Amygdala (tissue), 56 donors: Measurements from ENCODE around the gene SLC5A1.
"Not testable (repeated sequence)": the region's sequence is repeated elsewhere in the genome, so short reads cannot be mapped to it uniquely, and the experiment has no call there.

ENCODE experiments used
- DNase-seq, 56 donors: peaks; one replicate each; lab custom pipeline; 2025; lab: John Stamatoyannopoulos, UW

The SLC5A1 gene

GRCh38 chr22:32142600-32142999 is 99.5 kb downstream of the SLC5A1 start:
- DNase-seq: no peak

- DNase-seq: no peak
These were observed 101.6 kb downstream of the SLC5A1 start for GRCh38 chr22:32144496-32145274.

GRCh38 chr22:32147128-32147527 is 104.1 kb downstream of the SLC5A1 start:
- not testable (repeated sequence) for DNase-seq

- DNase-seq: not testable (repeated sequence)
These were observed 105.3 kb downstream of the SLC5A1 start for GRCh38 chr22:32148372-32148771.

- not testable (repeated sequence) for DNase-seq
These were observed 107.6 kb downstream of the SLC5A1 start for GRCh38 chr22:32150647-32151046.

- DNase-seq: not testable (repeated sequence)
These were observed 108.6 kb downstream of the SLC5A1 start for GRCh38 chr22:32151641-32152040.

- DNase-seq: not testable (repeated sequence)
These were observed 111.7 kb downstream of the SLC5A1 start for GRCh38 chr22:32154727-32155126.

GRCh38 chr22:32157632-32158031 is 114.6 kb downstream of the SLC5A1 start:
- DNase-seq: not testable (repeated sequence)

- DNase-seq: no peak
These were observed 115.9 kb downstream of the SLC5A1 start, which contains the start of gene C22orf42 for GRCh38 chr22:32158712-32159533. Gene C22orf42, minus strand, starts transcription at chr22:32159303. Its CDS starts 88 bp downstream, at chr22:32159215.

- DNase-seq: not testable (repeated sequence)
These were observed 117.3 kb downstream of the SLC5A1 start for GRCh38 chr22:32160411-32160810.
